ENCODE measurements around the gene RRP1B.

Gene RRP1B

DNA sequence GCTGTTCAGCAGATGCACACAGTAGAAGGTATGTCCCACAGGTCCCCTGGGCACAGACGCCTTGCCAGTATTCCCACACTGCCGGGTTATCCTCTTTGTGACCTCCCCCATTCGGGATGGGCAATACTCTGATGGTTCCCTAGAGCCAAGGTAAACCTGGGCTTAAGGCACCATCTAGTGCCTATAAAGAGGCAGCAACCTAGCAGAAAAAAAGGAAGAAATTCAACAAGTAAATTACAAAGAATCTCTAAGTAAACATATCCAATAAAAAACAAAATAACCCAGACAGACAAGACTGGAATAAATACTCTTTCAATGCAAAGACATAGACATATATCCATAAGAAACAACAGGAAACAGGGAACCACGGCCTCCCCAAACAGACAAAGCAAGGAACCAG is 39.5 kb upstream of the RRP1B start:
- H3K27me3 ChIP-seq (ENCODE audit: insufficient read depth, poor library complexity, severe bottlenecking), result no peaks in the 10 kb centered on the region
- no peak for DNase-seq (ENCODE audit: low read depth in 1 of 2, low spot score in 1 of 2)
- H3K27ac ChIP-seq (replicated peaks), result no peak overlapping the region
- H3K4me3 ChIP-seq (replicated peaks; ENCODE audit: insufficient read depth, low read length), result no peak overlapping the region
- TF ChIP-seq POLR2AphosphoS5 (IDR thresholded peaks at IDR 0.05; ENCODE audit: low read depth) (no peak), SPI1 (IDR thresholded peaks at IDR 0.05; ENCODE audit: borderline replicate concordance, low read depth) (no peak), GABPA (IDR thresholded peaks at IDR 0.05; ENCODE audit: low read depth) (no peak)
- TF ChIP-seq, protein P1, sequence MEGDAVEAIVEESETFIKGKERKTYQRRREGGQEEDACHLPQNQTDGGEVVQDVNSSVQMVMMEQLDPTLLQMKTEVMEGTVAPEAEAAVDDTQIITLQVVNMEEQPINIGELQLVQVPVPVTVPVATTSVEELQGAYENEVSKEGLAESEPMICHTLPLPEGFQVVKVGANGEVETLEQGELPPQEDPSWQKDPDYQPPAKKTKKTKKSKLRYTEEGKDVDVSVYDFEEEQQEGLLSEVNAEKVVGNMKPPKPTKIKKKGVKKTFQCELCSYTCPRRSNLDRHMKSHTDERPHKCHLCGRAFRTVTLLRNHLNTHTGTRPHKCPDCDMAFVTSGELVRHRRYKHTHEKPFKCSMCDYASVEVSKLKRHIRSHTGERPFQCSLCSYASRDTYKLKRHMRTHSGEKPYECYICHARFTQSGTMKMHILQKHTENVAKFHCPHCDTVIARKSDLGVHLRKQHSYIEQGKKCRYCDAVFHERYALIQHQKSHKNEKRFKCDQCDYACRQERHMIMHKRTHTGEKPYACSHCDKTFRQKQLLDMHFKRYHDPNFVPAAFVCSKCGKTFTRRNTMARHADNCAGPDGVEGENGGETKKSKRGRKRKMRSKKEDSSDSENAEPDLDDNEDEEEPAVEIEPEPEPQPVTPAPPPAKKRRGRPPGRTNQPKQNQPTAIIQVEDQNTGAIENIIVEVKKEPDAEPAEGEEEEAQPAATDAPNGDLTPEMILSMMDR (IDR thresholded peaks at IDR 0.05; ENCODE audit: insufficient read depth, low read length), result no peak
- TF ChIP-seq, protein P2, sequence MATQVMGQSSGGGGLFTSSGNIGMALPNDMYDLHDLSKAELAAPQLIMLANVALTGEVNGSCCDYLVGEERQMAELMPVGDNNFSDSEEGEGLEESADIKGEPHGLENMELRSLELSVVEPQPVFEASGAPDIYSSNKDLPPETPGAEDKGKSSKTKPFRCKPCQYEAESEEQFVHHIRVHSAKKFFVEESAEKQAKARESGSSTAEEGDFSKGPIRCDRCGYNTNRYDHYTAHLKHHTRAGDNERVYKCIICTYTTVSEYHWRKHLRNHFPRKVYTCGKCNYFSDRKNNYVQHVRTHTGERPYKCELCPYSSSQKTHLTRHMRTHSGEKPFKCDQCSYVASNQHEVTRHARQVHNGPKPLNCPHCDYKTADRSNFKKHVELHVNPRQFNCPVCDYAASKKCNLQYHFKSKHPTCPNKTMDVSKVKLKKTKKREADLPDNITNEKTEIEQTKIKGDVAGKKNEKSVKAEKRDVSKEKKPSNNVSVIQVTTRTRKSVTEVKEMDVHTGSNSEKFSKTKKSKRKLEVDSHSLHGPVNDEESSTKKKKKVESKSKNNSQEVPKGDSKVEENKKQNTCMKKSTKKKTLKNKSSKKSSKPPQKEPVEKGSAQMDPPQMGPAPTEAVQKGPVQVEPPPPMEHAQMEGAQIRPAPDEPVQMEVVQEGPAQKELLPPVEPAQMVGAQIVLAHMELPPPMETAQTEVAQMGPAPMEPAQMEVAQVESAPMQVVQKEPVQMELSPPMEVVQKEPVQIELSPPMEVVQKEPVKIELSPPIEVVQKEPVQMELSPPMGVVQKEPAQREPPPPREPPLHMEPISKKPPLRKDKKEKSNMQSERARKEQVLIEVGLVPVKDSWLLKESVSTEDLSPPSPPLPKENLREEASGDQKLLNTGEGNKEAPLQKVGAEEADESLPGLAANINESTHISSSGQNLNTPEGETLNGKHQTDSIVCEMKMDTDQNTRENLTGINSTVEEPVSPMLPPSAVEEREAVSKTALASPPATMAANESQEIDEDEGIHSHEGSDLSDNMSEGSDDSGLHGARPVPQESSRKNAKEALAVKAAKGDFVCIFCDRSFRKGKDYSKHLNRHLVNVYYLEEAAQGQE (IDR thresholded peaks at IDR 0.05; ENCODE audit: insufficient replicate concordance, low read depth), result no peak

DNA sequence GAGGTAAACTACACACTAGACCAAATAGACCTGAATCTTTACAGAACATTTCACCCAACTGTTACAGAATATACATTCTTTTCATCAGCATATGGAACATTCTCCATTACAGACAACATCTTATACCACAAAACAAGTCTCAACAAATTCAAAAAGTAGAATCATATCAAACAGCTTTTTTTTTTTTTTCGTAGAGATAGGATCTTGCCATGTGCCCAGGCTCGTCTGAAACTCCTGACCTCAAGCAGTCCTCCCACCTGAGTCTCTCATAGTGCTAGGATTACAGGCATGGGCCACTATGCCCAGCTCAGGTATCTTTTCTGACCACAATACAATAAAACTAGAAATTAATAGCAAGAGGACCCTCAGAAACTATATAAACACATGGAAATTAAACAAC is 36.6 kb upstream of the RRP1B start:
- Histone ChIP-seq H3K27ac (replicated peaks) (no peak overlapping the region), H3K4me3 (replicated peaks; ENCODE audit: insufficient read depth, low read length) (no peak overlapping the region), H3K27me3 (ENCODE audit: insufficient read depth, poor library complexity, severe bottlenecking) (no peaks in the 10 kb centered on the region)
- TF ChIP-seq, protein P1 (IDR thresholded peaks at IDR 0.05; ENCODE audit: insufficient read depth, low read length), result no peak
- TF ChIP-seq POLR2AphosphoS5 (IDR thresholded peaks at IDR 0.05; ENCODE audit: low read depth) (no peak), SPI1 (IDR thresholded peaks at IDR 0.05; ENCODE audit: borderline replicate concordance, low read depth) (no peak), GABPA (IDR thresholded peaks at IDR 0.05; ENCODE audit: low read depth) (no peak)
- TF ChIP-seq, protein P2 (IDR thresholded peaks at IDR 0.05; ENCODE audit: insufficient replicate concordance, low read depth), result no peak
- no peak for DNase-seq (ENCODE audit: low read depth in 1 of 2, low spot score in 1 of 2)

DNA sequence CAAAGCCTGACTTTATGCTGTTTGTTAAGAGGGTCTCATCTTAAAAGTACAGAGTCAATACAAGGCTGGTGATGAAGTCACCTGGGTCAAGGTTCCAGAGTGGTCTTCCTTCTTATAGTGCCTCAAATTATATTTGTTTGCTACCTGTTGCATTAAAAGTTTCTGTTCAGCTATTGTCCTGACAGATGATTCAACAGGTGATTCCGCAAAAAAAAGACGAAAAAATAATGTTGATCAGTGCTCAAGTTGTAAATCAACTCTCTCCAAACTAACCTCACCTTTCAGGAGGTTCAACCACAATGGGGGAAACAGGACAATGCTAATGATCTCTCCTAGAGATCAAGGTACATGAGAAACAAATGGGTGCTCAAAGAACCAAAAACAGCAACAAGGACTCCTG is 35.8 kb upstream of the RRP1B start:
- TF ChIP-seq POLR2AphosphoS5 (IDR thresholded peaks at IDR 0.05; ENCODE audit: low read depth) (no peak), SPI1 (IDR thresholded peaks at IDR 0.05; ENCODE audit: borderline replicate concordance, low read depth) (no peak), GABPA (IDR thresholded peaks at IDR 0.05; ENCODE audit: low read depth) (no peak)
- TF ChIP-seq, protein P1 (IDR thresholded peaks at IDR 0.05; ENCODE audit: insufficient read depth, low read length), result no peak
- TF ChIP-seq, protein P2 (IDR thresholded peaks at IDR 0.05; ENCODE audit: insufficient replicate concordance, low read depth), result no peak
- no peak overlapping the region for H3K4me3 ChIP-seq (replicated peaks; ENCODE audit: insufficient read depth, low read length)
- H3K27ac ChIP-seq (replicated peaks), result no peak overlapping the region
- no peak for DNase-seq (ENCODE audit: low read depth in 1 of 2, low spot score in 1 of 2)
- H3K27me3 ChIP-seq (ENCODE audit: insufficient read depth, poor library complexity, severe bottlenecking), result no peaks in the 10 kb centered on the region
